MCF 10A (cell line): ENCODE measurements around the gene PGLYRP3. TPM values are rescaled to one million over a fixed set of nuclear protein-coding genes. Genes with fewer than 3 reads are reported as not detected.
A peak's percentile ranks its signal among the peaks of the same experiment; 100 is the strongest.

ENCODE experiments used
- BruUV-seq: library from RNA; stranded (reverse); fragments of 400-500 nt; replicated peaks from 2 replicates; lab custom pipeline; 2021; lab: Mats Ljungman, UMichigan
- CTCF ChIA-PET: fragments of 300-600 bp; sonication (Branson Sonifier 250); formaldehyde crosslinking; extraction: SDS; loops from one replicate; lab custom pipeline; 2021; ENCODE audit warnings: antibody characterized with exemption, inconsistent platforms; lab: Yijun Ruan, JAX
- POLR2A ChIA-PET: fragments of 300-600, 350-650 bp; sonication (Branson Sonifier 250); formaldehyde crosslinking; extraction: SDS; loops from one replicate; lab custom pipeline; 2020; ENCODE audit warnings: antibody characterized with exemption, inconsistent platforms; lab: Yijun Ruan, JAX
- DNase-seq: peaks from one replicate; pipeline ENCODE4 v3.0.0-alpha.2; 2018; ENCODE audit not compliant: unreplicated experiment
- H3K27ac Mint-ChIP-seq: one replicate; pipeline ENCODE4 v1.8.0; 2022; ENCODE audit warnings: mild to moderate bottlenecking, low read depth, mixed read lengths; ENCODE audit not compliant: unreplicated experiment
- H3K27me3 Mint-ChIP-seq: one replicate; pipeline ENCODE4 v1.8.0; 2022; ENCODE audit warnings: mixed read lengths; ENCODE audit not compliant: insufficient read depth, unreplicated experiment
- H3K36me3 Mint-ChIP-seq: one replicate; pipeline ENCODE4 v1.8.0; 2022; ENCODE audit warnings: mild to moderate bottlenecking, moderate library complexity, mixed read lengths; ENCODE audit not compliant: insufficient read depth, unreplicated experiment
- H3K4me1 Mint-ChIP-seq: one replicate; pipeline ENCODE4 v1.8.0; 2022; ENCODE audit warnings: mixed read lengths; ENCODE audit not compliant: insufficient read depth, unreplicated experiment
- H3K4me3 Mint-ChIP-seq: one replicate; pipeline ENCODE4 v1.8.0; 2022; ENCODE audit warnings: mild to moderate bottlenecking, moderate library complexity, mixed read lengths; ENCODE audit not compliant: unreplicated experiment
- H3K9me3 Mint-ChIP-seq: one replicate; pipeline ENCODE4 v1.8.0; 2022; ENCODE audit warnings: mixed read lengths; ENCODE audit not compliant: unreplicated experiment
- CTCF ChIP-seq: fragments of 200-600 bp; IDR thresholded peaks from one replicate; pipeline ENCODE4 v1.8.0; 2022; ENCODE audit warnings: antibody characterized with exemption, mild to moderate bottlenecking; ENCODE audit not compliant: unreplicated experiment
- intact Hi-C: fragments of 100-400 bp; cut with micrococcal nuclease; formaldehyde crosslinking; loops from 2 replicates; pipeline ENCODE4 v1.14.1; 2022
- total RNA-seq: library from RNA; stranded (reverse); gene quantifications from 2 replicates; pipeline ENCODE4 v1.2.3, GENCODE V29; 2022

The PGLYRP3 gene
- total RNA-seq, 1 experiment from 2014 or later, result not detected

GRCh38 chr1:153262070-153262366, 50.7 kb downstream of the PGLYRP3 start:
- ChIA-PET CTCF (interaction anchor here (0.6 to 2.0 kb wide), 8 partner anchors 10 to 657 kb away, joined by 3 to 9 read pairs (median 4); no protein-coding TSS in a partner anchor), POLR2A (interaction anchor here (1.0 to 1.6 kb wide), 4 partner anchors 8 to 336 kb away, joined by 3 to 5 read pairs (median 4); partner anchors contain the start of gene PGLYRP3)
- H3K36me3 Mint-ChIP-seq, result no peaks in the 10 kb centered on the region
- BruUV-seq, result no TSS peak
- H3K9me3 Mint-ChIP-seq, result no peaks in the 10 kb centered on the region
- H3K27ac Mint-ChIP-seq, result no peak overlapping the region
- H3K4me1 Mint-ChIP-seq, result peaks cover 5% of the 10 kb centered on the region
- intact Hi-C loops, result no loop called here
- no peak for DNase-seq
- H3K4me3 Mint-ChIP-seq, result peak overlapping the region; percentile 64
- peaks cover 82% of the 10 kb centered on the region for H3K27me3 Mint-ChIP-seq
- no peak for TF ChIP-seq CTCF

DNA sequence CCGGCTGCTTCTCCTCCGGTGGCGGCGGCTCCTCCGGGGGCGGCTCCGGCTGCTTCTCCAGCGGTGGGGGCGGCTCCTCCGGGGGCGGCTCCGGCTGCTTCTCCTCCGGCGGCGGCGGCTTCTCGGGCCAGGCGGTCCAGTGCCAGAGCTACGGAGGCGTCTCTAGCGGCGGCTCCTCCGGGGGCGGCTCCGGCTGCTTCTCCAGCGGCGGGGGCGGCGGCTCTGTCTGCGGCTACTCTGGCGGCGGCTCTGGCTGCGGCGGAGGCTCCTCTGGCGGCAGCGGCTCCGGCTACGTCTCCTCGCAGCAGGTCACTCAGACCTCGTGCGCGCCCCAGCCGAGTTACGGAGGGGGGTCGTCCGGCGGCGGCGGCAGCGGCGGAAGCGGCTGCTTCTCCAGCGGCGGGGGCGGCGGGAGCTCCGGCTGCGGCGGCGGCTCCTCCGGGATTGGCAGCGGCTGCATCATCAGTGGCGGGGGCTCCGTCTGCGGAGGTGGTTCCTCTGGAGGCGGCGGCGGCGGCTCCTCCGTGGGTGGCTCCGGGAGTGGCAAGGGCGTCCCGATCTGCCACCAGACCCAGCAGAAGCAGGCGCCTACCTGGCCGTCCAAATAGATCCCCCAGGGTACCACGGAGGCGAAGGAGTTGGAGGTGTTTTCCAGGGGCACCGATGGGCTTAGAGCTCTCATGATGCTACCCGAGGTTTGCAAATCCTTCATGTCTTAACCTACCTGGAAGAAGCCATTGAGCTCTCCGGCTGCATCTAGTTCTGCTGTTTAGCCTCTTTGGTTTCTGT, 51.3 kb downstream of the PGLYRP3 start:
- TF ChIP-seq CTCF, result no peak
- no TSS peak for BruUV-seq
- Mint-ChIP-seq H3K9me3 (no peaks in the 10 kb centered on the region), H3K36me3 (no peaks in the 10 kb centered on the region), H3K4me1 (peaks cover 5% of the 10 kb centered on the region), H3K27ac (no peak overlapping the region), H3K4me3 (peak overlapping the region; percentile 64), H3K27me3 (peaks cover 76% of the 10 kb centered on the region)
- ChIA-PET POLR2A (interaction anchor here (1.0 to 1.6 kb wide), 4 partner anchors 8 to 336 kb away, joined by 3 to 5 read pairs (median 4); partner anchors contain the start of gene PGLYRP3), CTCF (interaction anchor here (0.6 to 2.0 kb wide), 7 partner anchors 10 to 657 kb away, joined by 3 to 9 read pairs (median 4); partner anchors contain the start of gene S100A16)
- DNase-seq, result no peak
- intact Hi-C loops, result no loop called here

GRCh38 chr1:153260585-153261280, 52.0 kb downstream of the PGLYRP3 start:
- H3K36me3 Mint-ChIP-seq, result no peaks in the 10 kb centered on the region
- TF ChIP-seq CTCF, result no peak
- BruUV-seq, result no TSS peak
- H3K9me3 Mint-ChIP-seq, result no peaks in the 10 kb centered on the region
- peaks cover 69% of the 10 kb centered on the region for H3K27me3 Mint-ChIP-seq
- no peak overlapping the region for H3K27ac Mint-ChIP-seq
- ChIA-PET POLR2A (no interaction called here), CTCF (interaction anchor here (1.4 to 2.0 kb wide), 2 partner anchors 28 to 31 kb away, joined by 4 to 9 read pairs; no protein-coding TSS in a partner anchor)
- peak overlapping the region; percentile 34 for H3K4me3 Mint-ChIP-seq
- peaks cover 5% of the 10 kb centered on the region for H3K4me1 Mint-ChIP-seq
- intact Hi-C loops, result no loop called here
- no peak for DNase-seq

- no peaks in the 10 kb centered on the region for H3K9me3 Mint-ChIP-seq
- H3K27me3 Mint-ChIP-seq, result peaks cover 56% of the 10 kb centered on the region
- H3K27ac Mint-ChIP-seq, result no peak within 1 kb of the TSS
- DNase-seq, result no peak
- peak within 1 kb of the TSS; percentile 34 for H3K4me3 Mint-ChIP-seq
- no peaks in the 10 kb centered on the region for H3K36me3 Mint-ChIP-seq
- no peak for TF ChIP-seq CTCF
- intact Hi-C loops, result no loop called here
- POLR2A ChIA-PET, result interaction anchor here (0.6 kb wide), 1 partner anchor 399 kb away, joined by 4 read pairs; no protein-coding TSS in a partner anchor
- no TSS peak for BruUV-seq
- CTCF ChIA-PET, result interaction anchor here (0.5 to 1.4 kb wide), 3 partner anchors 9 to 35 kb away, joined by 3 to 6 read pairs (median 5); no protein-coding TSS in a partner anchor
- peaks cover 5% of the 10 kb centered on the region for H3K4me1 Mint-ChIP-seq
These were observed 53.4 kb downstream of the PGLYRP3 start, which contains the start of gene LORICRIN for GRCh38 chr1:153259387-153259786. LORICRIN (plus strand) TSS chr1:153259687; CDS start chr1:153260950, 1,263 bp downstream.
